Testis (tissue), 2 donors: ENCODE data around the gene ZNF692.

ENCODE experiments used
- CTCF ChIP-seq, 3 experiments: fragments of 450-650 bp in 2 of 3; fragments of 200-600 bp in 1 of 3; sonication (generic) in 1 of 3; IDR thresholded peaks; one replicate each; pipeline ENCODE4 v1.5.1; 2016 to 2019; ENCODE audit warnings: antibody characterized with exemption in 3 of 3, mild to moderate bottlenecking in 2 of 3, moderate library complexity in 1 of 3
- POLR2A ChIP-seq: fragments of 450-650 bp; IDR thresholded peaks from one replicate; pipeline ENCODE4 v1.6.1; 2017; ENCODE audit warnings: antibody characterized with exemption, mild to moderate bottlenecking, moderate library complexity

GRCh38 chr1:248862695-248862997 is 3.8 kb upstream of the ZNF692 start:
- TF ChIP-seq POLR2A (no peak), CTCF (IDR thresholded peaks at IDR 0.05) (no peak)
